Sigmoid colon (tissue), 7 donors: ENCODE results near the gene COA6. TPM values are rescaled to one million over a fixed set of nuclear protein-coding genes. Genes with fewer than 3 reads are reported as not detected.

Source experiments
- DNase-seq: peaks from one replicate; pipeline ENCODE4 v3.0.0-alpha.2; 2019
- H3K27ac ChIP-seq, 4 donors: fragments of 200-600 bp; sonication (generic); one replicate each; pipeline ENCODE4 v1.5.1; 2016 to 2019; ENCODE audit warnings: mild to moderate bottlenecking in 1 of 4
- H3K27me3 ChIP-seq, 3 donors: fragments of 200-600 bp; sonication (generic); one replicate each; pipeline ENCODE4 v1.5.1; 2019; ENCODE audit warnings: mild to moderate bottlenecking in 1 of 3
- H3K36me3 ChIP-seq, 4 donors: fragments of 200-600 bp; sonication (generic); one replicate each; pipeline ENCODE4 v1.5.1; 2016 to 2019
- H3K4me1 ChIP-seq, 4 donors: fragments of 200-600 bp; sonication (generic); one replicate each; pipeline ENCODE4 v1.5.1; 2017 to 2019
- H3K4me3 ChIP-seq, 4 donors: fragments of 200-600 bp; sonication (generic); one replicate each; pipeline ENCODE4 v1.5.1; 2017 to 2019; ENCODE audit warnings: mild to moderate bottlenecking in 2 of 4, moderate library complexity in 1 of 4
- H3K9me3 ChIP-seq, 4 donors: fragments of 200-600 bp in 3 of 4; sonication (generic) in 3 of 4; one replicate each; pipeline versions ENCODE4 v1.5.1 to v1.6.1; 2013 to 2019
- CTCF ChIP-seq, 4 experiments: fragments of 450-650 bp in 3 of 4; fragments of 200-600 bp in 1 of 4; IDR thresholded peaks; one replicate each; pipeline ENCODE4 v1.5.1; 2016 to 2019; ENCODE audit warnings: antibody characterized with exemption in 4 of 4, mild to moderate bottlenecking in 3 of 4, moderate library complexity in 2 of 4
- EP300 ChIP-seq, 4 donors: sonication (generic); formaldehyde crosslinking; IDR thresholded peaks; one replicate each; pipeline ENCODE4 v1.6.1; 2017; ENCODE audit warnings: antibody characterized with exemption in 4 of 4
- POLR2A ChIP-seq, 2 donors: fragments of 450-650 bp; IDR thresholded peaks; one replicate each; pipeline ENCODE4 v1.6.1; 2016; ENCODE audit warnings: antibody characterized with exemption in 2 of 2, mild to moderate bottlenecking in 2 of 2, moderate library complexity in 2 of 2
- POLR2AphosphoS5 ChIP-seq, 4 donors: sonication (generic); formaldehyde crosslinking; IDR thresholded peaks; one replicate each; pipeline ENCODE4 v1.6.1; 2017; ENCODE audit warnings: antibody characterized with exemption in 4 of 4
- whole genome bisulfite sequencing, 2 donors: extraction: QIAGEN DNeasy Blood & Tissue Kit; methylation state at CpG; one replicate each; pipeline ENCODE4 v1.1.7; 2013; 5-methylcytosine and 5-hydroxymethylcytosine counted together
- intact Hi-C: fragments of 100-400 bp; cut with DNase I; formaldehyde crosslinking; loops from one replicate; pipeline ENCODE4 v1.15.1; 2023
- polyA plus RNA-seq, 3 donors: library from polyadenylated mRNA; stranded (reverse); fragments of 200-250 nt; gene quantifications; one replicate each; pipeline ENCODE4 v1.2.3, GENCODE V29; 2013
- total RNA-seq, 4 donors: library from RNA; depleted of rRNA; stranded (reverse); fragments of >200 nt; gene quantifications; one replicate each; pipeline ENCODE4 v1.1.0, GENCODE V29; 2016
- donor health status: healthy with polysubstance abuse.
- donor health status: Bipolar disorder and iron deficiency.
- donor health status: healthy.

The COA6 gene
- total and polyA plus RNA-seq, 7 donors = 19.3 to 134 (median 33.1) TPM

- intact Hi-C loops = no loop called here
- H3K36me3 ChIP-seq = peaks cover 0 to 16% (median 0%) of the 10 kb centered on the region in 4 donors
- no peak overlapping the region for H3K4me3 ChIP-seq
- H3K4me1 ChIP-seq = no peaks in the 10 kb centered on the region
- no peak for DNase-seq
- no peak overlapping the region for H3K27ac ChIP-seq
- WGBS, 2 donors = 74 to 86% methylated on average over 5 of the region's 5 CpGs
- TF ChIP-seq EP300 (IDR thresholded peaks at IDR 0.05) = no peak
- TF ChIP-seq CTCF (IDR thresholded peaks at IDR 0.05) = no peak
- no peak for TF ChIP-seq POLR2A (IDR thresholded peaks at IDR 0.05)
- no peak for TF ChIP-seq POLR2AphosphoS5 (IDR thresholded peaks at IDR 0.05)
- H3K27me3 ChIP-seq = no peaks in the 10 kb centered on the region
- no peaks in the 10 kb centered on the region for H3K9me3 ChIP-seq
Measured at GRCh38 chr1:234409328-234409727, 36.1 kb downstream of the COA6 start.

- no peaks in the 10 kb centered on the region for H3K4me1 ChIP-seq
- no peak overlapping the region for H3K27ac ChIP-seq
- no peaks in the 10 kb centered on the region for H3K9me3 ChIP-seq
- intact Hi-C loops = no loop called here
- H3K36me3 ChIP-seq = peaks cover 0 to 20% (median 0%) of the 10 kb centered on the region in 4 donors
- no peak overlapping the region for H3K4me3 ChIP-seq
- TF ChIP-seq CTCF (IDR thresholded peaks at IDR 0.05) (no peak), POLR2AphosphoS5 (IDR thresholded peaks at IDR 0.05) (no peak), POLR2A (IDR thresholded peaks at IDR 0.05) (no peak), EP300 (IDR thresholded peaks at IDR 0.05) (no peak)
- DNase-seq = no peak
- H3K27me3 ChIP-seq = no peaks in the 10 kb centered on the region
- 97 to 98% methylated on average over 11 of the region's 11 CpGs for WGBS, 2 donors
Measured at GRCh38 chr1:234412830-234413229, 39.6 kb downstream of the COA6 start.

GRCh38 chr1:234413485-234413884 lies 40.2 kb downstream of the COA6 start:
- intact Hi-C loops = no loop called here
- TF ChIP-seq POLR2AphosphoS5 (IDR thresholded peaks at IDR 0.05) (no peak), CTCF (IDR thresholded peaks at IDR 0.05) (no peak), EP300 (IDR thresholded peaks at IDR 0.05) (no peak), POLR2A (IDR thresholded peaks at IDR 0.05) (no peak)
- H3K4me3 ChIP-seq = no peak overlapping the region
- no peaks in the 10 kb centered on the region for H3K9me3 ChIP-seq
- peaks cover 0 to 23% (median 0%) of the 10 kb centered on the region in 4 donors for H3K36me3 ChIP-seq
- H3K27me3 ChIP-seq = no peaks in the 10 kb centered on the region
- H3K4me1 ChIP-seq = no peaks in the 10 kb centered on the region
- DNase-seq = no peak
- WGBS, 2 donors = 97% methylated on average over 9 of the region's 9 CpGs
- H3K27ac ChIP-seq = no peak overlapping the region

- no peak overlapping the region for H3K27ac ChIP-seq
- no peaks in the 10 kb centered on the region for H3K9me3 ChIP-seq
- DNase-seq = no peak
- H3K4me3 ChIP-seq = no peak overlapping the region
- no peak for TF ChIP-seq POLR2A (IDR thresholded peaks at IDR 0.05)
- no peak for TF ChIP-seq CTCF (IDR thresholded peaks at IDR 0.05)
- TF ChIP-seq EP300 (IDR thresholded peaks at IDR 0.05) = no peak
- no peak for TF ChIP-seq POLR2AphosphoS5 (IDR thresholded peaks at IDR 0.05)
- peaks cover 0 to 25% (median 0%) of the 10 kb centered on the region in 4 donors for H3K36me3 ChIP-seq
- H3K27me3 ChIP-seq = no peaks in the 10 kb centered on the region
- WGBS, 2 donors = 91% methylated on average over 4 of the region's 4 CpGs
- no peaks in the 10 kb centered on the region for H3K4me1 ChIP-seq
- intact Hi-C loops = no loop called here
Measured at GRCh38 chr1:234413990-234414389, 40.7 kb downstream of the COA6 start.

- Histone ChIP-seq H3K9me3 (no peaks in the 10 kb centered on the region), H3K27me3 (no peaks in the 10 kb centered on the region), H3K27ac (no peak overlapping the region), H3K4me3 (no peak overlapping the region), H3K4me1 (no peaks in the 10 kb centered on the region), H3K36me3 (peaks cover 0 to 51% (median 10%) of the 10 kb centered on the region in 4 donors)
- TF ChIP-seq POLR2A (IDR thresholded peaks at IDR 0.05) = no peak
- no peak for TF ChIP-seq CTCF (IDR thresholded peaks at IDR 0.05)
- TF ChIP-seq POLR2AphosphoS5 (IDR thresholded peaks at IDR 0.05) = no peak
- TF ChIP-seq EP300 (IDR thresholded peaks at IDR 0.05) = no peak
- intact Hi-C loops = no loop called here
- DNase-seq = no peak
- 94% methylated on average over 8 of the region's 8 CpGs for WGBS, 2 donors
Measured at GRCh38 chr1:234427950-234428646, 54.8 kb downstream of the COA6 start.
